Measurements from ENCODE around the gene KLHL29. TPM values are rescaled to one million over a fixed set of nuclear protein-coding genes. Genes with fewer than 3 reads are reported as not detected.

Gene KLHL29
- total RNA-seq, 2 experiments from 2014 or later = 4.1 to 4.4 TPM

DNA sequence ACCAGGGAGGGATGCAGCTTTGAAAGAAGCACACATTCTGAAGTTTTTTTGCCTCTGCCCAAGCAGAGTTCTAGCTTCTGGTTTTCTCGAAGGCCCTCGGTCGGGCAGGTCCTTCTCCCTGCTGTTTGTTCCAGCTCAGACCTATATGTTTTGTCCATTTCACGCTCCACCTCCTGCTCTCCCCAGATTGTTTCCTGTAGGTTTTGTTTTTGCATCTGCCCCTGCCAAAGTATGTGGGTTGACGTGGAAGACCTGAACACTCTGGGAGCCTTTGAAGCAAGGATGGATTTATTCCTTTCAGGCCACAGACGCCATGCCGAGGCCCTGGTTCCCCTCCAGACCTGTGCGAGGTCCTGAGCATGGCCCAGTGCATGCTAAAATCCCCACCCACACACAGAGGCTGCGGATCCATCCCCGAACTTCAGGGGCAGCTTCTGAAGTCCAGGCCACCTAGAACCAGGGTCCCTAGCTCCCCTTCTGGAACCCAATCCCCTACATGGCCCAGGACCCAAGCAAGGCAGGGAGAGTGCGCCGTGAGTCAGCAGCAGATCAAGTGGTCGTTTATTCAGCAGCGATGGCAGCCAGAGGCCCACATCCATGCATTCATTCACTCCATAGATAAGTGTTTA lies 205.4 kb downstream of the KLHL29 start:
- POLR2A ChIA-PET = no interaction called here
- H3K4me1 Mint-ChIP-seq (ENCODE audit: low read depth) = no peaks in the 10 kb centered on the region
- ATAC-seq (no peak), DNase-seq (no peak)
- no peak overlapping the region for H3K27ac Mint-ChIP-seq
- no peak overlapping the region for H3K4me3 Mint-ChIP-seq
- CTCF ChIA-PET = no interaction called here
- H3K36me3 Mint-ChIP-seq (ENCODE audit: low read depth) = no peaks in the 10 kb centered on the region
- peaks cover 5% of the 10 kb centered on the region for H3K27me3 Mint-ChIP-seq (ENCODE audit: low read depth)
- H3K9me3 Mint-ChIP-seq (ENCODE audit: insufficient read depth) = no peaks in the 10 kb centered on the region

DNA sequence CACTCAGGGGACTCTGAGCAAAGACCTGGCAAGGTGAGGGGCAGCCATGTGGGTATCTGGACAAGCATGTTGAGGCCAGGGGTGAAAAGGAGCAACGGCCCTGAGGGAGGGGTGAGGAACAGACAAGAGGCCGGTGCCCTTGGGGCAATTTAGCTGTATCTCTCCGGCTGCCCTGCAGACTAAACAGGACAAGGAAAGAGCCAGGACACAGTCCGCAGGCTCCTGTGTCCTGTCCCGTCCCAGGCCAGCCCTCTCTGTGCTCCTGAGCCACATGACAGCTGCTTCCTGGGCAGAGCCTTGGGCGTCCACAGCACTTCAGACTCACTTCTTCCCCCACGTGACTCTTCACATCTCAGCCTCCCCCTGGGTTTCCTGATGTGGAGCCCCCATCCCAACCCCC lies 206.1 kb downstream of the KLHL29 start:
- Mint-ChIP-seq H3K4me1 (ENCODE audit: low read depth) (no peaks in the 10 kb centered on the region), H3K9me3 (ENCODE audit: insufficient read depth) (no peaks in the 10 kb centered on the region), H3K27ac (no peak overlapping the region), H3K36me3 (ENCODE audit: low read depth) (no peaks in the 10 kb centered on the region), H3K4me3 (no peak overlapping the region), H3K27me3 (ENCODE audit: low read depth) (peaks cover 6% of the 10 kb centered on the region)
- POLR2A ChIA-PET = no interaction called here
- DNase-seq (no peak), ATAC-seq (no peak)
- CTCF ChIA-PET = no interaction called here

DNA sequence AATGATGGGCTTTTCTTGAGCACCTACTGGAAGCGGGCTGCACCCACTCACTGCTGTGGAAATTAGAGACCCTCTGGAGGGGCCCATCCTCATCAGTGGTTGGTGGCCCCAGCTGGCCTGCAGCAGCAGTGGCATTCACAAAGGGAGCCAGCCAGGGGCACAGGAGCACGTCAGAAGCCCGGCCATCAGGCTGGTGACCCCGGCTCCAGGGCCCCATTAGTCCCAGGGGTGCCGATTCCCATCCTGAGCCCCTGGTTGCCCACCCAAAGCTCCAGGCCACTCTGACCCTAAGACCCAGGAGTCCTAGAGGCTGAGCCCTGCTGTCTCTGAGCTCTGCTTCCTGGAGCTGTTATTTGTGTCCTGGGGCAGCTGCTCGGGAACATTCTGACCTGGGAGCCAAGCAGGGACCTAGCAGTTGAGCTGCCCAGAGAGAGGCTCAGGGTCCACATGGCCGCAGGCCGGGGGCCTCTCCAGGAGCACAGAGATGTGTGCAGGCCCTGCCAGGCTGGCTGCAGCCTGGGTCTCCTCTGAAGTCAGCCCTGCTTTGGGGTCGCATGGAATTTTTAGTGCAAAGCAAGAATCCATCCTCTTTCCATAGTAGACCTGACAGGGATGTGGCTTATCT lies 207.2 kb downstream of the KLHL29 start:
- Mint-ChIP-seq H3K4me1 (ENCODE audit: low read depth) (no peaks in the 10 kb centered on the region), H3K9me3 (ENCODE audit: insufficient read depth) (no peaks in the 10 kb centered on the region), H3K4me3 (no peak overlapping the region), H3K36me3 (ENCODE audit: low read depth) (no peaks in the 10 kb centered on the region), H3K27ac (no peak overlapping the region), H3K27me3 (ENCODE audit: low read depth) (peaks cover 6% of the 10 kb centered on the region)
- CTCF ChIA-PET = no interaction called here
- DNase-seq (no peak), ATAC-seq (no peak)
- POLR2A ChIA-PET = interaction anchor here (0.6 kb wide), 1 partner anchor 109 kb away, joined by 3 read pairs; no protein-coding TSS in a partner anchor

DNA sequence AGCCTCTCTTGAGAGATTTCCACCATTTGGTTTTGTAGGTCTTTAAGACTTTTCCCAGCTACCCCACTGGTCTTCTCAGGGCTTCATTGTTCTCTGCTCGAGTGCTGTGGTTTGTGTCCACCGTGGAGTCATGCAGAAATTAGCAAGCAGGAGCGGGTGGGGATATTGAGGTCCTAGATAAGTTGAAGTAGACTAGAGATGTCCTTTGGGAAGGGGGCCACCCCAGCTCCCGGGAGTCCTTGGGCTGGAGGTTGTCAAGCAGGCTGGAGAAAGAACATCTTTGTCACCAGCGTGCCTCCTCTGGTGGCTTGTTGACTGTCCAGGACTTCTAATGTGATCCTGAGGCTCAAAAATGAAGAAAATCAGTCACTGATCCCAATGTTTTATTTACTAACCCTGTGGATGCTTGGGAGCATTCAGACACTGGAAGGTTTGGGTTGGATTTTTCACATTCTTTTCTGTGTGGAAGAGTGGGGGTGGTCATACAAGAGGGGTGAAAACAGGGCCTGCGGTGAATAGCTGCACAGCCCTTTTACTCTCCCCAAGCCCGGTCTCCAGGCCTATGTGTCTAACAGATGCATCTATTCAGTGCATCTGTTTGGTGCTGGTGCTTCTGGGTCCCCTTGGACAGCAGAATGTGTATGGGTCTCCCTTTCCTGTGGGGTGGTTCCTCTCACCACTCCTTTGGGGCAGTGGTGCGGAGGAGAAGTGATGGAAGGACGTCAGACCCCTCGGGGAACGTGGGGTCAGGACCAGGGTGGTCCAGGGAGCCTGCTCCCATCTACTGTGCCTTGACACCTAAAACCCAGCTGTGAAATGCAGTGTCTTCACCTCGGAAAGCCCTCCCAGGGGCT lies 208.1 kb downstream of the KLHL29 start:
- POLR2A ChIA-PET = interaction anchor here (0.6 kb wide), 1 partner anchor 108 kb away, joined by 3 read pairs; no protein-coding TSS in a partner anchor
- ATAC-seq = no peak
- no peaks in the 10 kb centered on the region for H3K9me3 Mint-ChIP-seq (ENCODE audit: insufficient read depth)

DNA sequence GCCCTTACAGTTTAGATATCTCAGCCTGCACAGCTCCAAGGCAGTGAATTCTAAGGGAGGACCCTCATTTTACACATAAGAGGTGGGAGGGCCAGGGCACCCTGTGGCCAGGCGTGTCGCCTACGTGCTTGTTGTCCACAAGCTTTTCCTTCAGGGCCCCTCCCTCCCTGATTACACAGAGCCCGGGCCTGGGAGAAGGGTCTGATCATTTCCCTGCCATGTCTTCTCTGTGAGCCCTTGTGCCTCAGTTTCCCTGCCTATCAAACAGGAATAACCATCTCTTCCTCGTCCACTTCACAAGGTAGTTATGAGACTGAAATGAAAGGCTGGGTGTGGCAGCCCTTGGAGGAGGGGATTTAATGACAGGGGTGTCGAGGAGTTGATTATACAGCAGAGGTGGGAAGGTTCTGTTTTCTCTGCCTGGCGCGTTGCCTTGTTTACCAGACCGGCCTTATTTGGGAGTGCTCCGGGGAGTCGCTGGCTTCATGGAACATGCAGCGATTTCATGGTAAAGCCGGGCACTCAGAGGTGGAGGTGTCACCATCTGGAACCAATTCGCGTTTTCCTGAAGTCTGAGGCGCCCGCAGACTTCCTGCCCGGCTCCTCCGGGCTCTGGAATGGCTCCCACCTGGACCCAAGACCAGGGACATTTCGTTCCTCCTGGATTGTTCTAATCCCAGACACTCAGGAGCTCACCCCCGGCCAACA lies 208.9 kb downstream of the KLHL29 start:
- Mint-ChIP-seq H3K27me3 (ENCODE audit: low read depth) (peaks cover 6% of the 10 kb centered on the region), H3K4me3 (no peak overlapping the region), H3K9me3 (ENCODE audit: insufficient read depth) (no peaks in the 10 kb centered on the region), H3K27ac (no peak overlapping the region), H3K36me3 (ENCODE audit: low read depth) (no peaks in the 10 kb centered on the region), H3K4me1 (ENCODE audit: low read depth) (no peaks in the 10 kb centered on the region)
- POLR2A ChIA-PET = no interaction called here
- ATAC-seq (no peak), DNase-seq (no peak)
- CTCF ChIA-PET = no interaction called here

More for the DNA sequence above, 208.1 kb downstream of the KLHL29 start:
- CTCF ChIA-PET = no interaction called here
- H3K27ac Mint-ChIP-seq = no peak overlapping the region
- H3K4me3 Mint-ChIP-seq = no peak overlapping the region
- no peaks in the 10 kb centered on the region for H3K36me3 Mint-ChIP-seq (ENCODE audit: low read depth)
- no peak for DNase-seq
- peaks cover 6% of the 10 kb centered on the region for H3K27me3 Mint-ChIP-seq (ENCODE audit: low read depth)
- no peaks in the 10 kb centered on the region for H3K4me1 Mint-ChIP-seq (ENCODE audit: low read depth)

DNA sequence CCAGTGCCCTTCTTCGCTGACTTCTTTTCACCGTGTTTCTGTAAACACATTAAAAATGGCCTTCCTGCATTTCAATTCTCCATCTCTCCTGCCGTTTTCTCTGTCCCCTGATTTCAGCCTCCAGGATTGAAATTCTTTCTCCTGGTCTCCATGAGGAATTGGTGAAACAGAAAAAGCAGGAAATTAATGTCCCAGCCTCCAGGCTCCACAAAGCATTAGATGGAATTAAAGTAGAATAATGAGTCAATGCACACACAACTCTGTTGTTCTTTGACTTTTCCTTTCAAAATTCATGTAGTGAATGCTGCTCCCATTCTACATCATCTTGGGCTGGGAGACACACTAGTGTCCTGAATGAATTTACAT lies 209.5 kb downstream of the KLHL29 start:
- no peak for ATAC-seq
- no peaks in the 10 kb centered on the region for H3K4me1 Mint-ChIP-seq (ENCODE audit: low read depth)
- no peak for DNase-seq
- CTCF ChIA-PET = no interaction called here
- H3K27ac Mint-ChIP-seq = no peak overlapping the region
- POLR2A ChIA-PET = no interaction called here
- no peaks in the 10 kb centered on the region for H3K9me3 Mint-ChIP-seq (ENCODE audit: insufficient read depth)
- H3K27me3 Mint-ChIP-seq (ENCODE audit: low read depth) = peaks cover 6% of the 10 kb centered on the region
- no peak overlapping the region for H3K4me3 Mint-ChIP-seq
- no peaks in the 10 kb centered on the region for H3K36me3 Mint-ChIP-seq (ENCODE audit: low read depth)

DNA sequence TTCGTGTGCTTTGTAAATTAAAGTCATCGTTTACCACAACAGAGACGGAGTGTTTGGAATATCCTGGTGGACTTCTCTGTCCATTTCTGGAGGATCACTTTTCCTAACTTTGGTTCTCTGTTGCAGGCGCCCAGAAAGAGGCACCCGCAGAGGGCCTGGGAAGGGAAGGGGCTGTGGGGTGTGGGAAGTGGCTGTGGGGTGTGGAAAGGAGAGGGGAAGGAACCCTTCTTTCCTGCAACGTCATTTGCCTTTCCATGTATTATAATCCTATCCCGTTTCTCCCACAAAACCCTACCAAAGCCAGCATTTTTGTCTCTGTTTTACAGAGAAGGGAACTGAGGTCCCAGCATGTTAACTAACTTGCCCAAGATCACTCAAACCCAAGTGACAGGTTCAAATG lies 210.0 kb downstream of the KLHL29 start:
- Mint-ChIP-seq H3K4me3 (no peak overlapping the region), H3K36me3 (ENCODE audit: low read depth) (no peaks in the 10 kb centered on the region), H3K4me1 (ENCODE audit: low read depth) (no peaks in the 10 kb centered on the region), H3K27me3 (ENCODE audit: low read depth) (peaks cover 6% of the 10 kb centered on the region), H3K27ac (no peak overlapping the region), H3K9me3 (ENCODE audit: insufficient read depth) (no peaks in the 10 kb centered on the region)
- DNase-seq (no peak), ATAC-seq (no peak)
- ChIA-PET POLR2A (no interaction called here), CTCF (no interaction called here)

DNA sequence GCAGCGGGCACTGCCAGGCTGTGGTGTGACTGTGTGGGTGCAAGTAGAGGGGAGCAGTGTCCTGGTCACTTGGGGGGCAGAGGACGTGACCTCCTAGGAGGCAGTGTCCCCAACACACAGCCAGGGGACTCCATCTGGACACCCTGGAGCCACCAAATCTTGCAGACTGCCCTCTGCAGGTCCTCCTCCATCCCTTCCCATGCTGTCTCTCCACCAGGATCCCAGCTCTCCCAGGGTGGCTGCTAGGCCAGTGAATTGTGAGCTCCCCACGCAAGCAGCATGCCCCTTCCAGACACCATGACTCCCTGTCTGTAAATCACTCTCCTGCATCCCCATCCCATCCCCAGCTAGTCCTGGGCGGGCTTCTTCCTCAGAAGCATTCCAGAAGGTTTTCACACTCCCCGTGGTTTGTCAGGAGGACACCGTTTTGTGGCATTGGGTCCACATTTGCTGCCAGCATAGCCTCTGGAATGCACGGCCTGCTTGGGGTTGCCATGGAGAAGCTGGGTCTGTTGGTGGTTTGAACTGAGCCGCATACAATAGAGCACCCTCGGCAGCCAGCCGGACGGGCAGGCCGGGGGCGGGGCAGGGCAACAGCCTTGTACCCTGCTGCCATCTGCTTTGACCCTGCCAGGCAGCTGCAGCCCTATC lies 210.7 kb downstream of the KLHL29 start:
- Mint-ChIP-seq H3K36me3 (ENCODE audit: low read depth) (no peaks in the 10 kb centered on the region), H3K9me3 (ENCODE audit: insufficient read depth) (no peaks in the 10 kb centered on the region), H3K27me3 (ENCODE audit: low read depth) (peaks cover 6% of the 10 kb centered on the region), H3K27ac (no peak overlapping the region), H3K4me3 (no peak overlapping the region), H3K4me1 (ENCODE audit: low read depth) (no peaks in the 10 kb centered on the region)
- ATAC-seq = no peak
- ChIA-PET POLR2A (no interaction called here), CTCF (no interaction called here)
- DNase-seq = no peak

DNA sequence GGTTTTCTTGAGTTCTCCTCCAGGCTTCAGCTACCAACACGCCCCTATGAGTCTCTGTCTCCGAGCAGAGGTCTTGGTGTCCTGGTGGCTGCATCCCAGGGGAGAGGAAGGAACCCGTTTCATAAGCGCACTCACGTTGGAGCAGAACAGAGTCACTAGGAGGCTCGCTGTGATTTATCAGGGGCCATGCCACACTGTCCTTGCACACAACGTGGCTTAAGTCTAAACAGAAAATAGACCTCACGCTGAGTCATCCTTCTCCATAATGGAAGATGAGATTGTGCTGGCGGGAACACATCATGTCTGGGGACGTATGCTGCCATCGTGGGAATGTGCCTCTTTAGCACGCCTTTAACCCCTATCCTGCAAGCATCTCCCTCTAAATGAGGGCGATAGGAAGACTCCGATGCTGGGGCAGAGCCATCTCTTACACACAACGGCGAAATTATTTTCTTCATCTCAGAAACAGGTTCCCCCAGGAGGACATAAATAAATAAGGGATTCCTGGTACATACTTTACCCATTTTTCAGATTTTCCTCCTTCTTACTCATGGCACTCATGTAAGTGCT lies 211.4 kb downstream of the KLHL29 start:
- H3K4me3 Mint-ChIP-seq = no peak overlapping the region
- H3K27me3 Mint-ChIP-seq (ENCODE audit: low read depth) = peaks cover 5% of the 10 kb centered on the region
- no peak for ATAC-seq
- ChIA-PET POLR2A (no interaction called here), CTCF (no interaction called here)
- no peaks in the 10 kb centered on the region for H3K9me3 Mint-ChIP-seq (ENCODE audit: insufficient read depth)
- H3K4me1 Mint-ChIP-seq (ENCODE audit: low read depth) = peaks cover 3% of the 10 kb centered on the region
- DNase-seq = no peak
- H3K27ac Mint-ChIP-seq = no peak overlapping the region
- no peaks in the 10 kb centered on the region for H3K36me3 Mint-ChIP-seq (ENCODE audit: low read depth)

DNA sequence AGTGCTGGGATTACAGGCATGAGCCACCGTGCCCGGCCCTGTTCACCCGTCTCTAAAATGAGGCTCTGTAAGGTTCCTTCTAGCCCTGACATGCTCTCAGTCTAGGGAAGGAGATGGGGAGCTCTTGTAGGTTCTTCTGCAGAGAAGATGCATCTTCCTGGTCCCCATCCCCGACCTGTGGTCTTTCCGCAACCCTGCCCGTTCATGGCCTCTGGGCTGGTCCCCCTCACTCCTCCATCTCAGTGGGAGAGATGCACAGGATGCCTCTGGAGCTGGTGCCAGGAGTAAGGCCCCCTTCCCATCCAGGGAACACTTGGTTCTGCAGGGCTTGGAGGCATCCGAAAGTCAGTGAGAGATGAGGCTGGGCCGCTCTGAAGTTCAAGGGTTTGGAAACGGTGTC lies 212.7 kb downstream of the KLHL29 start:
- ChIA-PET CTCF (no interaction called here), POLR2A (no interaction called here)
- ATAC-seq (no peak), DNase-seq (no peak)
- H3K27me3 Mint-ChIP-seq (ENCODE audit: low read depth) = peaks cover 4% of the 10 kb centered on the region
- no peak overlapping the region for H3K27ac Mint-ChIP-seq
- peaks cover 3% of the 10 kb centered on the region for H3K4me1 Mint-ChIP-seq (ENCODE audit: low read depth)
- no peaks in the 10 kb centered on the region for H3K36me3 Mint-ChIP-seq (ENCODE audit: low read depth)
- H3K4me3 Mint-ChIP-seq = no peak overlapping the region
- no peaks in the 10 kb centered on the region for H3K9me3 Mint-ChIP-seq (ENCODE audit: insufficient read depth)

DNA sequence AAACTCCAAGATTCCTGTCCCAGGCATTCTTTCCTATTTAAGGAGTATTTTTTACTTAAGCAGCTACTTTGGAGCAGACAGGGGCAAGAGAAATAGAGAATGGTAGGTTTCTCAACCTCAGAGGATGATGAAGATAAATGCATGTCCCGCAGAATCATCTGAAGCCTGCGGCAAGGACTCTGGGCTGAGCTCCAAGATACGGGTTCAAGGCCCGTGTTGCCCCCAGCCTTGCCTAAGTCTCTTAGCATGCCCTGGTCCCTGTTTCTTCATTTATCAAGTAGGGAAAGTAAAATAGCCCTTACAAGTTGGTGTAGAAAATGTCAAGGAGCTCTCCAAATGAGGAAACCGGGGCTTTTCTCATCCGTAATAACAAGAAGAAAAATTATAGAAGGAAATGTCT lies 214.0 kb downstream of the KLHL29 start:
- DNase-seq (no peak), ATAC-seq (no peak)
- Mint-ChIP-seq H3K4me3 (no peak overlapping the region), H3K4me1 (ENCODE audit: low read depth) (peaks cover 3% of the 10 kb centered on the region), H3K27ac (no peak overlapping the region), H3K36me3 (ENCODE audit: low read depth) (no peaks in the 10 kb centered on the region), H3K9me3 (ENCODE audit: insufficient read depth) (no peaks in the 10 kb centered on the region), H3K27me3 (ENCODE audit: low read depth) (peaks cover 4% of the 10 kb centered on the region)
- POLR2A ChIA-PET = no interaction called here
- CTCF ChIA-PET = no interaction called here
